ENCODE data around the gene KDM1A. TPM values are rescaled to one million over a fixed set of nuclear protein-coding genes. Genes with fewer than 3 reads are reported as not detected.

KDM1A gene
- total RNA-seq, 1 experiment from 2014 or later = 162 TPM

DNA sequence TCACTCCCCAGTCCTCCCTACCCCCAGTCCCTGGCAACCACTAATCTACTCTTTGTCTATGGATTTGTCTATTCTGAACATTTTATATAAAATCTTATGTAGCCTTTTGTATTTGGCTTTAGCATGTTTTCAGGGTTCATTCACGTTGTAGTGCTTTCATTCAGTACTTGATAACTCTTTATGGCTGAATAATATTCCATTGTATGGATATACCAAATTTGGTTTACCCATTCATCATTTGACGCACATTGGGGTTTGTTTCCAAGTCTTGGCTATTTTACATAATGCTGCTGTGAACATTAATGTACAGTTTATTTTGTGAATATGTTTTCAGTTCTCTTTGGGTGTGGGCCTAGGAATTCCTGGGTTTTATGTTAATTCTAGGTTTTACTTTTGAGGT lies 2.6 kb downstream of the KDM1A start:
- CTCF ChIA-PET = no interaction called here

More for the DNA sequence above, 2.6 kb downstream of the KDM1A start:
- TF ChIP-seq CEBPB (IDR thresholded peaks at IDR 0.05; ENCODE audit: low read depth) (no peak), RAD21 (IDR thresholded peaks at IDR 0.05; ENCODE audit: low read depth) (no peak), FOSL1 (IDR thresholded peaks at IDR 0.05; ENCODE audit: low read depth) (no peak), JUND (IDR thresholded peaks at IDR 0.05) (no peak), TCF7L2 (IDR thresholded peaks at IDR 0.05; ENCODE audit: borderline replicate concordance, extremely low read depth, insufficient read depth, insufficient read length) (no peak), CBX3 (IDR thresholded peaks at IDR 0.05; ENCODE audit: low read depth) (no peak), YY1 (IDR thresholded peaks at IDR 0.05; ENCODE audit: extremely low read depth, insufficient replicate concordance, low read depth, low read length) (no peak), ZNF274 (IDR thresholded peaks at IDR 0.05; ENCODE audit: low read depth, low read length) (no peak), EZH2phosphoT487 (IDR thresholded peaks at IDR 0.05; ENCODE audit: borderline replicate concordance) (no peak), ZFX (IDR thresholded peaks at IDR 0.05) (no peak), EGR1 (IDR thresholded peaks at IDR 0.05; ENCODE audit: low read depth) (no peak), ELF1 (IDR thresholded peaks at IDR 0.05; ENCODE audit: borderline replicate concordance, low read depth) (no peak), SIN3A (IDR thresholded peaks at IDR 0.05; ENCODE audit: low read depth) (no peak)
- TF ChIP-seq, protein P1, sequence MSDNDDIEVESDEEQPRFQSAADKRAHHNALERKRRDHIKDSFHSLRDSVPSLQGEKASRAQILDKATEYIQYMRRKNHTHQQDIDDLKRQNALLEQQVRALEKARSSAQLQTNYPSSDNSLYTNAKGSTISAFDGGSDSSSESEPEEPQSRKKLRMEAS (IDR thresholded peaks at IDR 0.05) = no peak
- TF ChIP-seq, protein P2, sequence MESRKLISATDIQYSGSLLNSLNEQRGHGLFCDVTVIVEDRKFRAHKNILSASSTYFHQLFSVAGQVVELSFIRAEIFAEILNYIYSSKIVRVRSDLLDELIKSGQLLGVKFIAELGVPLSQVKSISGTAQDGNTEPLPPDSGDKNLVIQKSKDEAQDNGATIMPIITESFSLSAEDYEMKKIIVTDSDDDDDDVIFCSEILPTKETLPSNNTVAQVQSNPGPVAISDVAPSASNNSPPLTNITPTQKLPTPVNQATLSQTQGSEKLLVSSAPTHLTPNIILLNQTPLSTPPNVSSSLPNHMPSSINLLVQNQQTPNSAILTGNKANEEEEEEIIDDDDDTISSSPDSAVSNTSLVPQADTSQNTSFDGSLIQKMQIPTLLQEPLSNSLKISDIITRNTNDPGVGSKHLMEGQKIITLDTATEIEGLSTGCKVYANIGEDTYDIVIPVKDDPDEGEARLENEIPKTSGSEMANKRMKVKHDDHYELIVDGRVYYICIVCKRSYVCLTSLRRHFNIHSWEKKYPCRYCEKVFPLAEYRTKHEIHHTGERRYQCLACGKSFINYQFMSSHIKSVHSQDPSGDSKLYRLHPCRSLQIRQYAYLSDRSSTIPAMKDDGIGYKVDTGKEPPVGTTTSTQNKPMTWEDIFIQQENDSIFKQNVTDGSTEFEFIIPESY (IDR thresholded peaks at IDR 0.05; ENCODE audit: extremely low read depth, insufficient replicate concordance, low read length) = no peak
- DNase-seq (ENCODE audit: low read depth, low spot score) = no peak
- no peak overlapping the region for H3K9ac ChIP-seq (ENCODE audit: low read length)
- peaks cover 23% of the 10 kb centered on the region; the same call in 1 of the 2 replicates for H4K20me1 ChIP-seq (ENCODE audit: insufficient read depth)
- H3K9me2 ChIP-seq (ENCODE audit: insufficient read depth) = no peaks in the 10 kb centered on the region
- intact Hi-C loops (cut with micrococcal nuclease) = no loop called here
- no peak for ATAC-seq
- H3K36me3 ChIP-seq (ENCODE audit: control insufficient read depth in 1 of 2, insufficient read depth in 2 of 2, low read length in 2 of 2) = no peaks in the 10 kb centered on the region; a peak in 1 of 4 replicates
- RAD21 ChIA-PET (ENCODE audit: low non-redundant PET in 1 of 2, low total read pairs in 2 of 2, uncharacterized antibody in 2 of 2, unreplicated experiment in 2 of 2) = no interaction called here
- no peak overlapping the region for H2AFZ ChIP-seq (ENCODE audit: low read depth, low read length, poor library complexity, severe bottlenecking)
- H3K4me3 ChIP-seq (replicated peaks in 1 of 2; ENCODE audit: low read depth in 1 of 2, low read length in 2 of 2) = no peak overlapping the region
- no peaks in the 10 kb centered on the region for H3K27me3 ChIP-seq (ENCODE audit: insufficient read depth, low read length)
- H3K4me2 ChIP-seq (ENCODE audit: low read length) = peak overlapping the region; percentile 83; the same call in 1 of the 2 replicates
- POLR2A ChIA-PET = interaction anchor here (0.6 kb wide), 1 partner anchor 81 kb away, joined by 3 read pairs; no protein-coding TSS in a partner anchor
- H3K27ac ChIP-seq (ENCODE audit: low read depth, low read length) = no peak overlapping the region
- peaks cover 79% of the 10 kb centered on the region for H3K79me2 ChIP-seq (ENCODE audit: insufficient read depth, low read length)
- peaks cover 10 to 40% of the 10 kb centered on the region in 2 experiments; a peak in 3 of 4 replicates for H3K4me1 ChIP-seq (ENCODE audit: control insufficient read depth in 1 of 2, insufficient read depth in 2 of 2, low read length in 2 of 2)
- no peaks in the 10 kb centered on the region for H3K9me3 ChIP-seq (ENCODE audit: control insufficient read depth in 1 of 2, insufficient read depth in 1 of 2, low read depth in 1 of 2, low read length in 2 of 2)
- BruUV-seq (replicated peaks) = no TSS peak
